Fibroblast of lung (primary cell): ENCODE data around the gene VWA7. TPM values are rescaled to one million over a fixed set of nuclear protein-coding genes. Genes with fewer than 3 reads are reported as not detected.

Source experiments
- DNase-seq, 2 donors: peaks; one replicate each; pipeline versions ENCODE4 v3.0.0 to v3.0.0-alpha.2; 2010; ENCODE audit warnings: low read depth in 2 of 2
- H2AFZ ChIP-seq: 2 replicates; pipeline ENCODE4 v1.5.1; 2012; ENCODE audit warnings: low read length, control low read depth, inconsistent platforms
- H3K27ac ChIP-seq: 2 replicates; pipeline ENCODE4 v1.5.1; 2011; ENCODE audit warnings: low read length, control low read depth; ENCODE audit not compliant: insufficient read depth
- H3K27me3 ChIP-seq: 2 replicates; pipeline ENCODE4 v1.5.1; 2011; ENCODE audit warnings: mild to moderate bottlenecking, low read length; ENCODE audit not compliant: control insufficient read depth, insufficient read depth
- H3K36me3 ChIP-seq: 2 replicates; pipeline ENCODE4 v1.5.1; 2011; ENCODE audit warnings: low read length; ENCODE audit not compliant: control insufficient read depth, insufficient read depth
- H3K4me1 ChIP-seq: 2 replicates; pipeline ENCODE4 v1.5.1; 2011; ENCODE audit warnings: low read length; ENCODE audit not compliant: control insufficient read depth, insufficient read depth; ENCODE audit errors: extremely low read depth
- H3K4me2 ChIP-seq: 2 replicates; pipeline ENCODE4 v1.5.1; 2011; ENCODE audit warnings: low read length, control low read depth; ENCODE audit not compliant: insufficient read depth; ENCODE audit errors: extremely low read depth
- H3K4me3 ChIP-seq, 4 experiments: fragments of 200-600 bp in 1 of 4; sonication (generic) in 1 of 4; replicated peaks in 1 of 4; 2 replicates each; pipeline ENCODE4 v1.5.1; 2011 to 2016; ENCODE audit warnings: low read length in 4 of 4, low read depth in 3 of 4, mild to moderate bottlenecking in 3 of 4, control low read depth in 2 of 4, inconsistent platforms in 1 of 4, mixed read lengths in 1 of 4; ENCODE audit not compliant: insufficient read depth in 1 of 4; ENCODE audit errors: control extremely low read depth in 1 of 4
- H3K79me2 ChIP-seq: 2 replicates; pipeline ENCODE4 v1.5.1; 2012; ENCODE audit warnings: mild to moderate bottlenecking, low read length, inconsistent platforms; ENCODE audit not compliant: control insufficient read depth, insufficient read depth
- H3K9ac ChIP-seq: 2 replicates; pipeline ENCODE4 v1.5.1; 2011; ENCODE audit warnings: mild to moderate bottlenecking, low read length, control low read depth; ENCODE audit not compliant: insufficient read depth
- H3K9me3 ChIP-seq: 2 replicates; pipeline ENCODE4 v1.5.1; 2012; ENCODE audit warnings: low read depth, low read length; ENCODE audit not compliant: control insufficient read depth, insufficient read depth
- H4K20me1 ChIP-seq: 2 replicates; pipeline ENCODE4 v1.5.1; 2011; ENCODE audit warnings: low read length; ENCODE audit not compliant: control insufficient read depth, insufficient read depth; ENCODE audit errors: extremely low read depth
- CTCF ChIP-seq, 2 donors: IDR thresholded peaks in 1 of 2; conservative IDR thresholded peaks in 1 of 2; 1 replicate in 1 of 2; 2 replicates in 1 of 2; pipeline ENCODE4 v1.5.1; 2011 to 2012; ENCODE audit warnings: low read length in 2 of 2, control low read depth in 1 of 2, inconsistent platforms in 1 of 2, low read depth in 1 of 2, mild to moderate bottlenecking in 1 of 2
- EZH2 ChIP-seq: IDR thresholded peaks from 2 replicates; pipeline ENCODE4 v1.5.1; 2012; ENCODE audit warnings: low read length, control low read depth, mild to moderate bottlenecking; ENCODE audit errors: missing control alignments
- polyA plus RNA-seq, 2 donors: library from polyadenylated mRNA; depleted of rRNA in 1 of 2; stranded (reverse) in 1 of 2; unstranded in 1 of 2; fragments of >200 nt; gene quantifications; 2 replicates each; pipeline ENCODE4 v1.2.1, GENCODE V29; 2011 to 2012; ENCODE audit warnings: missing spikeins in 1 of 2
- total RNA-seq: library from RNA; depleted of rRNA; stranded (reverse); fragments of >200 nt; gene quantifications from 2 replicates; pipeline ENCODE4 v1.2.1, GENCODE V29; 2014

The VWA7 gene
- total and polyA plus RNA-seq, 2 donors (not counting 1 experiment from before 2014, with no cell fraction given), result 0.16 to 0.66 TPM

- peaks cover 48% of the 10 kb centered on the region for H3K79me2 ChIP-seq
- H3K9me3 ChIP-seq, result no peaks in the 10 kb centered on the region
- H3K9ac ChIP-seq, result no peak overlapping the region
- no peaks in the 10 kb centered on the region for H4K20me1 ChIP-seq
- no peak overlapping the region for H2AFZ ChIP-seq
- peak in 1 of 2 donors; percentile 65 for DNase-seq
- H3K4me3 ChIP-seq, result peak overlapping the region in 1 of 4 experiments; percentile 19
- no peaks in the 10 kb centered on the region for H3K27me3 ChIP-seq
- H3K27ac ChIP-seq, result peak overlapping the region; percentile 79
- no peak for TF ChIP-seq EZH2
- no peak for TF ChIP-seq CTCF (conservative IDR thresholded peaks at IDR 0.05 in 1 of 2, IDR thresholded peaks at IDR 0.05 in 1 of 2; ENCODE audit: low read depth in 1 of 2, low read length in 2 of 2)
- H3K4me1 ChIP-seq, result peaks cover 31% of the 10 kb centered on the region
- H3K36me3 ChIP-seq, result peaks cover 9% of the 10 kb centered on the region
- H3K4me2 ChIP-seq, result peak overlapping the region; percentile 49
These were observed 39.7 kb downstream of the VWA7 start for GRCh38 chr6:31737315-31737990.

GRCh38 chr6:31736768-31737314 lies 40.3 kb downstream of the VWA7 start:
- H3K27me3 ChIP-seq, result no peaks in the 10 kb centered on the region
- peak overlapping the region; percentile 77 for H3K9ac ChIP-seq
- peak overlapping the region; percentile 41 for H2AFZ ChIP-seq
- no peaks in the 10 kb centered on the region for H4K20me1 ChIP-seq
- H3K9me3 ChIP-seq, result no peaks in the 10 kb centered on the region
- H3K36me3 ChIP-seq, result peaks cover 15% of the 10 kb centered on the region
- TF ChIP-seq CTCF (conservative IDR thresholded peaks at IDR 0.05 in 1 of 2, IDR thresholded peaks at IDR 0.05 in 1 of 2; ENCODE audit: low read depth in 1 of 2, low read length in 2 of 2) (no peak), EZH2 (no peak)
- H3K27ac ChIP-seq, result peak overlapping the region; percentile 88
- DNase-seq, result no peak
- peaks cover 32% of the 10 kb centered on the region for H3K4me1 ChIP-seq
- peak overlapping the region; percentile 89 to 99 (median 97) for H3K4me3 ChIP-seq
- H3K79me2 ChIP-seq, result peaks cover 52% of the 10 kb centered on the region
- peak overlapping the region; percentile 98 for H3K4me2 ChIP-seq

- Histone ChIP-seq H3K4me2 (peak within 1 kb of the TSS; percentile 98), H3K27ac (peak within 1 kb of the TSS; percentile 88), H3K27me3 (no peaks in the 10 kb centered on the region), H3K79me2 (peaks cover 52% of the 10 kb centered on the region), H3K36me3 (peaks cover 18% of the 10 kb centered on the region), H2AFZ (peak within 1 kb of the TSS; percentile 63), H4K20me1 (no peaks in the 10 kb centered on the region), H3K4me1 (peaks cover 32% of the 10 kb centered on the region), H3K9me3 (no peaks in the 10 kb centered on the region), H3K9ac (peak within 1 kb of the TSS; percentile 77), H3K4me3 (peak within 1 kb of the TSS; percentile 89 to 99 (median 97))
- peak; percentile 79 to 83 for DNase-seq
- TF ChIP-seq CTCF (conservative IDR thresholded peaks at IDR 0.05 in 1 of 2, IDR thresholded peaks at IDR 0.05 in 1 of 2; ENCODE audit: low read depth in 1 of 2, low read length in 2 of 2) (no peak), EZH2 (no peak)
These were observed 40.9 kb downstream of the VWA7 start, which contains the start of gene CLIC1 for GRCh38 chr6:31736021-31736767. Gene CLIC1, minus strand, starts transcription at chr6:31736530. Its CDS starts 230 bp downstream, at chr6:31736300.
